Activated CD8-positive, alpha-beta T cell treated with anti-CD3 and anti-CD28 coated beads for 36 hours (primary cell): Measurements from ENCODE around the gene CNTNAP2. TPM values are rescaled to one million over a fixed set of nuclear protein-coding genes. Genes with fewer than 3 reads are reported as not detected.

Source experiments
- ATAC-seq: fragments of 200-7000 bp; cut with Tn5 transposase; one replicate; pipeline ENCODE4 v1.10.0; 2021; ENCODE audit warnings: mild to moderate bottlenecking, moderate library complexity
- CTCF ChIA-PET: fragments of 350-600 bp; sonication (Branson Sonifier 250); formaldehyde crosslinking; loops from one replicate; lab custom pipeline; 2021; ENCODE audit warnings: antibody characterized with exemption; lab: Charles Lee
- POLR2A ChIA-PET: fragments of 350-600 bp; sonication (Branson Sonifier 250); formaldehyde crosslinking; loops from one replicate; lab custom pipeline; 2021; ENCODE audit warnings: antibody characterized with exemption; lab: Charles Lee
- DNase-seq: peaks from one replicate; pipeline ENCODE4 v3.0.0-alpha.2; 2020
- H3K27ac Mint-ChIP-seq: one replicate; pipeline ENCODE4 v1.8.0; 2021; ENCODE audit warnings: mild to moderate bottlenecking, mixed read lengths
- H3K27me3 Mint-ChIP-seq: one replicate; pipeline ENCODE4 v1.8.0; 2021; ENCODE audit warnings: mixed read lengths
- H3K36me3 Mint-ChIP-seq: one replicate; pipeline ENCODE4 v1.8.0; 2021; ENCODE audit warnings: low read depth, mixed read lengths
- H3K4me1 Mint-ChIP-seq: one replicate; pipeline ENCODE4 v1.8.0; 2021; ENCODE audit warnings: low read depth, mixed read lengths
- H3K4me3 Mint-ChIP-seq: one replicate; pipeline ENCODE4 v1.8.0; 2021; ENCODE audit warnings: mild to moderate bottlenecking, moderate library complexity, mixed read lengths
- H3K9me3 Mint-ChIP-seq: one replicate; pipeline ENCODE4 v1.8.0; 2021; ENCODE audit warnings: mixed read lengths
- intact Hi-C: fragments of 100-400 bp; cut with micrococcal nuclease; formaldehyde crosslinking; loops from one replicate; pipeline ENCODE4 v1.10.0; 2022
- total RNA-seq, 2 experiments: library from RNA; stranded (reverse); gene quantifications; one replicate each; pipeline ENCODE4 v1.2.3, GENCODE V29; 2021
- TF ChIP-seq, protein P1 (sequence below): fragments of 200-600 bp; IDR thresholded peaks from one replicate; pipeline ENCODE4 v1.8.0; 2022; ENCODE audit warnings: antibody characterized with exemption, mild to moderate bottlenecking

The CNTNAP2 gene
- total RNA-seq, 2 experiments from 2014 or later, result not detected

DNA sequence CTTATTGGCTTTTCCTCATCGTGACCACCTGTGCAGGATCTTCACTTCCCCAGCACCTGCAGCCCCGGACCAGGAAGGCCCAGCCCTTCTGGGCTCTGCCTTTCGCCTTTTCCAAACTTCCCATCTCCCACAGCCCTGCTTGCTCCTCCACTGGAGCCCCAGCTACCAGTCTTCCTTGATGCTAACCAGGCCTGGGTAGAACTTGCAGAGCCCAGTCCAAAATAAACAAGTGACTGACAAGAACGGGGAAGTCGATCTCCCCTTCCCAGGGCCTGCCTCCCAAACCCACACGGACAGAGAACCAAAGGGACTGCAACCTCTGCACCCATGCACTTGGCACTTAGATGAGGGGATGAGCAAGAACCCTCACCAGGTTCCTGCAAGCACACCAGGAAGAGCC is 2319.1 kb downstream of the CNTNAP2 start:
- intact Hi-C loops, result no loop called here
- no peaks in the 10 kb centered on the region for H3K9me3 Mint-ChIP-seq
- ChIA-PET POLR2A (no interaction called here), CTCF (no interaction called here)
- H3K4me1 Mint-ChIP-seq, result no peaks in the 10 kb centered on the region
- TF ChIP-seq, protein P1, sequence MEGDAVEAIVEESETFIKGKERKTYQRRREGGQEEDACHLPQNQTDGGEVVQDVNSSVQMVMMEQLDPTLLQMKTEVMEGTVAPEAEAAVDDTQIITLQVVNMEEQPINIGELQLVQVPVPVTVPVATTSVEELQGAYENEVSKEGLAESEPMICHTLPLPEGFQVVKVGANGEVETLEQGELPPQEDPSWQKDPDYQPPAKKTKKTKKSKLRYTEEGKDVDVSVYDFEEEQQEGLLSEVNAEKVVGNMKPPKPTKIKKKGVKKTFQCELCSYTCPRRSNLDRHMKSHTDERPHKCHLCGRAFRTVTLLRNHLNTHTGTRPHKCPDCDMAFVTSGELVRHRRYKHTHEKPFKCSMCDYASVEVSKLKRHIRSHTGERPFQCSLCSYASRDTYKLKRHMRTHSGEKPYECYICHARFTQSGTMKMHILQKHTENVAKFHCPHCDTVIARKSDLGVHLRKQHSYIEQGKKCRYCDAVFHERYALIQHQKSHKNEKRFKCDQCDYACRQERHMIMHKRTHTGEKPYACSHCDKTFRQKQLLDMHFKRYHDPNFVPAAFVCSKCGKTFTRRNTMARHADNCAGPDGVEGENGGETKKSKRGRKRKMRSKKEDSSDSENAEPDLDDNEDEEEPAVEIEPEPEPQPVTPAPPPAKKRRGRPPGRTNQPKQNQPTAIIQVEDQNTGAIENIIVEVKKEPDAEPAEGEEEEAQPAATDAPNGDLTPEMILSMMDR, result no peak
- no peaks in the 10 kb centered on the region for H3K27me3 Mint-ChIP-seq
- H3K4me3 Mint-ChIP-seq, result no peak overlapping the region
- H3K36me3 Mint-ChIP-seq, result no peaks in the 10 kb centered on the region
- H3K27ac Mint-ChIP-seq, result no peak overlapping the region
- ATAC-seq (no peak), DNase-seq (no peak)

GRCh38 chr7:148436135-148436534 is 2319.5 kb downstream of the CNTNAP2 start:
- no peaks in the 10 kb centered on the region for H3K9me3 Mint-ChIP-seq
- ATAC-seq (no peak), DNase-seq (no peak)
- intact Hi-C loops, result no loop called here
- H3K4me3 Mint-ChIP-seq, result no peak overlapping the region
- no peaks in the 10 kb centered on the region for H3K36me3 Mint-ChIP-seq
- TF ChIP-seq, protein P1, result no peak
- H3K4me1 Mint-ChIP-seq, result no peaks in the 10 kb centered on the region
- no peaks in the 10 kb centered on the region for H3K27me3 Mint-ChIP-seq
- ChIA-PET POLR2A (no interaction called here), CTCF (no interaction called here)
- H3K27ac Mint-ChIP-seq, result no peak overlapping the region

DNA sequence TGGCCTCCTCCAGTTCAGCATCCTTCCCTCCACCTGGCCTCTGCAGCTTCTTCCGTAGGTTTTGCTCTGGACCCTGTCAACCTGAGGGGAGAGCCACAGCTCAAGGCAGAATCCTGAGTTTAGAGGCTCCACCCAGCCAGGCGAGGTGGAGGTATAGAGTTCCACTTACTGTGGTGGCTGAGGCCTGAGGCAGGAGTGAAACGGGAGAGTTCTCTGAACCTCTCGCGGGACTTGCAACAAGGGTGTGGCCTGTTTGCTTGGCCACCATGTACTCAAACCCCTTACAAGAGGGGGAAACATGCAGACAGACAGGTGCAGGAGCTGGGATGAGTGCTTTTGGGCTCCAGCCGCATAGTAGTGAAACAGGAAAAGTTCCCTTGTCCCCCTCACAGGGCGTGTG is 2320.0 kb downstream of the CNTNAP2 start:
- TF ChIP-seq, protein P1, result no peak
- Mint-ChIP-seq H3K4me3 (no peak overlapping the region), H3K9me3 (no peaks in the 10 kb centered on the region), H3K4me1 (no peaks in the 10 kb centered on the region), H3K27me3 (peaks cover 1% of the 10 kb centered on the region), H3K36me3 (no peaks in the 10 kb centered on the region), H3K27ac (no peak overlapping the region)
- POLR2A ChIA-PET, result no interaction called here
- intact Hi-C loops, result no loop called here
- no peak for DNase-seq
- CTCF ChIA-PET, result no interaction called here
- ATAC-seq, result no peak

DNA sequence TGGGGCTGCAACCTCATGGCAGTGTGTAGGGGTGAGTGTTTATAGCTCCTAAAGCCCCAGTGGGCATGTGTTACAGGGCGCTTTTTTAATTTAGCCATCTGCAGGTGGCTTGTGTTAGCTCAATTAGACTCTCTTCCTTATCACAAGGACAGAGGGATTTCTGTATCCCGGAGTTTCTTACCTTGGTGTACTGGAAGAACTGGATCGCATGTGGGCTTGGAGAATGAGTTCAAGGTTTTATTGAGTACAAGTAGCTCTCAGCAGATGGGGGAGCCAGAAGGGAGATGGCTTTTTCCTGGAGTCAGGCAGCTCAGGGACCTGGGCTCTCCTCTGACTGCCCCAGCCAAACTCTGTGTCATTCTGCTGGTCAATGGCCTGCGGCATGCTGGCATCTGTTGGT is 2320.4 kb downstream of the CNTNAP2 start:
- CTCF ChIA-PET, result no interaction called here
- DNase-seq (no peak), ATAC-seq (no peak)
- intact Hi-C loops, result no loop called here
- Mint-ChIP-seq H3K9me3 (no peaks in the 10 kb centered on the region), H3K4me3 (no peak overlapping the region), H3K27me3 (peaks cover 1% of the 10 kb centered on the region), H3K27ac (no peak overlapping the region), H3K36me3 (no peaks in the 10 kb centered on the region), H3K4me1 (no peaks in the 10 kb centered on the region)
- TF ChIP-seq, protein P1, result no peak
- POLR2A ChIA-PET, result no interaction called here

GRCh38 chr7:148442141-148442655 is 2325.6 kb downstream of the CNTNAP2 start:
- POLR2A ChIA-PET, result no interaction called here
- H3K27me3 Mint-ChIP-seq, result peaks cover 1% of the 10 kb centered on the region
- DNase-seq (no peak), ATAC-seq (no peak)
- no peaks in the 10 kb centered on the region for H3K36me3 Mint-ChIP-seq
- no peak overlapping the region for H3K27ac Mint-ChIP-seq
- TF ChIP-seq, protein P1, result no peak
- H3K4me3 Mint-ChIP-seq, result no peak overlapping the region
- H3K4me1 Mint-ChIP-seq, result no peaks in the 10 kb centered on the region
- CTCF ChIA-PET, result no interaction called here
- intact Hi-C loops, result no loop called here
- H3K9me3 Mint-ChIP-seq, result no peaks in the 10 kb centered on the region
